OCI-LY3 (cell line): Measurements from ENCODE around the gene SLC17A3.

Source experiments
- H2AFZ ChIP-seq: fragments of 200-600, 300-600 bp; shearing (Covaris generic); 2 replicates; pipeline ENCODE4 v1.6.0; 2014; ENCODE audit warnings: antibody characterized with exemption, low read depth, low read length
- H3K27ac ChIP-seq: fragments of 200-600, 300-600 bp; sonication (generic); 2 replicates; pipeline ENCODE4 v1.5.1; 2014; ENCODE audit warnings: mild to moderate bottlenecking, low read length, moderate library complexity, mixed read lengths
- H3K27me3 ChIP-seq: fragments of 200-600, 300-600 bp; sonication (generic); 2 replicates; pipeline ENCODE4 v1.6.1; 2014; ENCODE audit warnings: low read depth, low read length, mixed read lengths
- H3K36me3 ChIP-seq: fragments of 200-600, 300-600 bp; sonication (generic); replicated peaks from 2 replicates; pipeline ENCODE3; 2014; ENCODE audit warnings: low read depth, low read length, mixed read lengths
- H3K4me1 ChIP-seq: fragments of 300-600, 200-600 bp; sonication (generic); 2 replicates; pipeline ENCODE4 v1.6.1; 2014; ENCODE audit warnings: low read length, mixed read lengths
- H3K4me2 ChIP-seq: fragments of 200-600, 300-600 bp; sonication (generic); 2 replicates; pipeline ENCODE4 v1.6.1; 2014; ENCODE audit warnings: low read length, mixed read lengths
- H3K4me3 ChIP-seq: fragments of 300-600, 200-600 bp; sonication (generic); 2 replicates; pipeline ENCODE4 v1.5.1; 2014; ENCODE audit warnings: antibody characterized with exemption, mild to moderate bottlenecking, low read length, moderate library complexity
- H3K79me2 ChIP-seq: fragments of 300-600, 200-600 bp; shearing (Covaris generic); 2 replicates; pipeline ENCODE4 v1.6.1; 2014; ENCODE audit warnings: mild to moderate bottlenecking, low read length, mixed read lengths
- H3K9ac ChIP-seq: fragments of 300-600, 200-600 bp; shearing (Covaris generic); 2 replicates; pipeline ENCODE4 v1.6.0; 2014; ENCODE audit warnings: mild to moderate bottlenecking, low read length, moderate library complexity
- H3K9me3 ChIP-seq: fragments of 200-600, 300-600 bp; shearing (Covaris generic); 2 replicates; pipeline ENCODE4 v1.6.1; 2014; ENCODE audit warnings: low read length, mixed read lengths; ENCODE audit not compliant: insufficient read depth
- H4K20me1 ChIP-seq: fragments of 200-600, 300-600 bp; sonication (generic); 2 replicates; pipeline ENCODE4 v1.6.1; 2016; ENCODE audit warnings: low read length, mixed read lengths; ENCODE audit not compliant: insufficient read depth
- EZH2phosphoT487 ChIP-seq: fragments of 200-600 bp; shearing (Covaris generic); IDR thresholded peaks from 2 replicates; pipeline ENCODE4 v1.6.1; 2018; ENCODE audit warnings: antibody characterized with exemption, mixed run types, low read depth
- TF ChIP-seq, protein P1 (sequence below): fragments of 200-600, 300-600 bp; sonication (generic); IDR thresholded peaks from 2 replicates; pipeline ENCODE4 v1.5.1; 2014; ENCODE audit warnings: antibody characterized with exemption, low read length, low read depth

Gene SLC17A3

DNA sequence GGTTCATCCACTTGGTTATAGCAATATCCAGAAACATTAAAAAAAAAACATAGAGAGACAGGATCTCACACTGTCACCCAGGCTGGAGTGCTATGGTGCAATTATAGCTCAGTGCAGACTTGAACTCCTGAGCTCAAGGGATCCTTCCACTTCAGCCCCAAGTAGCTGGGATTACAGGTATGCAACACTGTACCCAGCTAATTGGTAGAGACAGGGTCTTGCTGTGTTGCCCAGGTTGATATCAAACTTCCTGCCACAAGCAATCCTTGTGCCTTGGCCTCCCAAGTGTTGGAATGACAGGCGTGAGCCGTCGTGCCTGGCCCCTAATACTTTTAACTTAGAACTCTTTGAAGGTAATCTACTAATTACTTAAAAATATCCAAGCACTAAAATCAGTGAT lies 41.4 kb downstream of the SLC17A3 start:
- H3K9ac ChIP-seq = no peak overlapping the region
- H3K27ac ChIP-seq = no peak overlapping the region
- no peaks in the 10 kb centered on the region for H3K36me3 ChIP-seq
- no peaks in the 10 kb centered on the region for H3K9me3 ChIP-seq
- no peak for TF ChIP-seq EZH2phosphoT487
- TF ChIP-seq, protein P1, sequence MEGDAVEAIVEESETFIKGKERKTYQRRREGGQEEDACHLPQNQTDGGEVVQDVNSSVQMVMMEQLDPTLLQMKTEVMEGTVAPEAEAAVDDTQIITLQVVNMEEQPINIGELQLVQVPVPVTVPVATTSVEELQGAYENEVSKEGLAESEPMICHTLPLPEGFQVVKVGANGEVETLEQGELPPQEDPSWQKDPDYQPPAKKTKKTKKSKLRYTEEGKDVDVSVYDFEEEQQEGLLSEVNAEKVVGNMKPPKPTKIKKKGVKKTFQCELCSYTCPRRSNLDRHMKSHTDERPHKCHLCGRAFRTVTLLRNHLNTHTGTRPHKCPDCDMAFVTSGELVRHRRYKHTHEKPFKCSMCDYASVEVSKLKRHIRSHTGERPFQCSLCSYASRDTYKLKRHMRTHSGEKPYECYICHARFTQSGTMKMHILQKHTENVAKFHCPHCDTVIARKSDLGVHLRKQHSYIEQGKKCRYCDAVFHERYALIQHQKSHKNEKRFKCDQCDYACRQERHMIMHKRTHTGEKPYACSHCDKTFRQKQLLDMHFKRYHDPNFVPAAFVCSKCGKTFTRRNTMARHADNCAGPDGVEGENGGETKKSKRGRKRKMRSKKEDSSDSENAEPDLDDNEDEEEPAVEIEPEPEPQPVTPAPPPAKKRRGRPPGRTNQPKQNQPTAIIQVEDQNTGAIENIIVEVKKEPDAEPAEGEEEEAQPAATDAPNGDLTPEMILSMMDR = no peak
- no peaks in the 10 kb centered on the region for H4K20me1 ChIP-seq
- H3K4me2 ChIP-seq = no peak overlapping the region
- 0 out of 2 replicates have a peak, but pooled peaks cover 7% of the 10 kb centered on the region for H3K27me3 ChIP-seq
- no peak overlapping the region for H3K4me3 ChIP-seq
- H3K4me1 ChIP-seq = peaks cover 14% of the 10 kb centered on the region
- H3K79me2 ChIP-seq = no peaks in the 10 kb centered on the region
- no peak overlapping the region for H2AFZ ChIP-seq

DNA sequence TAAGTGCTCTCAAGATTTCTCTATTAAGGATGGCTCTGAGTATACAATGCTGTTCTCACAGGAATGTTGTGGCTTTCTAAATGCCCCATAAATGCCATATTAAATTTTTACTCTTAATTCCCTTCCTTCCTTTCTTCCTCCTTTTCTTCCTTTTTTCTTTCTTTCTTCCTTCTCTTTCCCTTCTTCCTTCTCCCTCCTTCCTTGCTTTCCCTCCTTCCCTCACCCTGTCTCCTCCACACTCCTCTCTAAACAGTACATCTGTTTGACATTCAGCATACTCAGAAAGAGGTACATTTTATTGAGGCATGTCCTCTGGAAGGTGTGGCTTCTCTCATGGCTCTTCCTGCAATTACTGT lies 41.8 kb downstream of the SLC17A3 start:
- 0 out of 2 replicates have a peak, but pooled peaks cover 7% of the 10 kb centered on the region for H3K27me3 ChIP-seq
- H3K36me3 ChIP-seq = no peaks in the 10 kb centered on the region
- TF ChIP-seq, protein P1 = no peak
- TF ChIP-seq EZH2phosphoT487 = no peak
- H3K4me1 ChIP-seq = peaks cover 14% of the 10 kb centered on the region
- no peak overlapping the region for H2AFZ ChIP-seq
- H3K27ac ChIP-seq = no peak overlapping the region
- no peak overlapping the region for H3K4me3 ChIP-seq
- H3K9ac ChIP-seq = no peak overlapping the region
- H3K9me3 ChIP-seq = no peaks in the 10 kb centered on the region
- no peaks in the 10 kb centered on the region for H3K79me2 ChIP-seq
- no peak overlapping the region for H3K4me2 ChIP-seq
- no peaks in the 10 kb centered on the region for H4K20me1 ChIP-seq

DNA sequence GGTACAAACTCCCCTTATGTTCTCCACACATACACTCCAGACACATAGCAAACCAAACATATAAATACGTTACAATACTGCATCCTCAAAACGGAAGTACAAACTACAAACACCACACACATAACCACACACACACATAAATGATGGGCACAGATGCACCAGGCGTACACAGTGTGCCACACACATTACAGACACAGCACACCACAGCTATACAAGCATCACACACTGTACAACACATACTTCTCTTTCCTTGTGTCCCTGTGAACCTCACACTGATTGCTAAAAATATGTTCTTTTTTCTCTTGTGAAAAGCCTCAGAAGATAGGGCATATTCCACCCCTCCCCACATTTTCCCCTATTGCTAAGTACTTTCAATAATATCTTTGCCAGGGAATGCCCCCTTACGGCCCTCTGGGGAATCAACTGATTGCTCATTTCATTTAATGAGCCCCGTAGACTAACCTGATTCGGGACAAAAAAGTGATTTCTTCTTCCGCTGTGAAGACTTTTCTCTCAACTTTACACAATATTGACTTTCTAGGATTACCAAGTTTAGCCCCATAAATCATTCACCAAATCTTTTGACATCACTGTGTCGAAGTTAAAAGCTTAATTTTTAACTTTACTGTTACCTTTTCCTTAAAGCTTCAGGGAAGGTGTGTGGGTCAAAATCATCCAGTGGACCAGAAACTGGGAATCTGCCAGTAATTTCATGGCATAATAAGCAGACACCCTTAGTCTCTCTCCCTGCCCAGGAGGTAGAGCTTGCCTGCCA lies 42.3 kb downstream of the SLC17A3 start, which contains the start of gene SLC17A1:
TSS of gene SLC17A1 (minus strand) at position 521 of the 775 bp plus-strand sequence. CDS start 1,495 bp downstream, outside the sequence.
- no peak for TF ChIP-seq EZH2phosphoT487
- TF ChIP-seq, protein P1 = no peak
- 0 out of 2 replicates have a peak, but pooled peaks cover 7% of the 10 kb centered on the region for H3K27me3 ChIP-seq
- no peak within 1 kb of the TSS for H3K27ac ChIP-seq
- peak within 1 kb of the TSS; percentile 37 for H3K4me2 ChIP-seq
- H4K20me1 ChIP-seq = no peaks in the 10 kb centered on the region
- H2AFZ ChIP-seq = no peak within 1 kb of the TSS
- no peaks in the 10 kb centered on the region for H3K36me3 ChIP-seq
- peaks cover 14% of the 10 kb centered on the region for H3K4me1 ChIP-seq
- no peak within 1 kb of the TSS for H3K9ac ChIP-seq
- H3K4me3 ChIP-seq = no peak within 1 kb of the TSS
- no peaks in the 10 kb centered on the region for H3K79me2 ChIP-seq
- H3K9me3 ChIP-seq = no peaks in the 10 kb centered on the region

DNA sequence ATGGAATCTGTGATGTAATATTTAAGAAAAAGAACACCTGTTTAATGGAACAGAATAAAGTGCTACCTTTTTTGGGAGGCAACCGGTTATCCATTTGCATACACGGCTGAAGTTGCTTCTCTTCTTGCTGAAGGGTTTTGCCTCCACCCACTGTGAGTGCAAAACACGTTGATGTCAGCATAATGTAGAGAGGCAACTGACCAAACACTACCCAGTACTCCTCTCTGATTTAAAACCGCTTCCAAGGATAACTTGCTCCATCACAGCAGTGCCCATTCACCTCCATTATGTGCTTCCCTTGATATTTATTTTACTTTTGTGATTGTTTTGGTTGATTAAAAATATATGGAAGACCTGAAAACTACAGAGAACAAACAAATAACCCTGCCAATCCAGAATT lies 43.6 kb downstream of the SLC17A3 start:
- Histone ChIP-seq H3K27ac (no peak overlapping the region), H3K79me2 (no peaks in the 10 kb centered on the region), H3K4me3 (no peak overlapping the region), H3K27me3 (0 out of 2 replicates have a peak, but pooled peaks cover 7% of the 10 kb centered on the region), H2AFZ (no peak overlapping the region), H3K9ac (no peak overlapping the region), H3K36me3 (no peaks in the 10 kb centered on the region), H3K4me2 (no peak overlapping the region), H3K9me3 (no peaks in the 10 kb centered on the region), H3K4me1 (peaks cover 14% of the 10 kb centered on the region), H4K20me1 (no peaks in the 10 kb centered on the region)
- TF ChIP-seq, protein P1 = no peak
- no peak for TF ChIP-seq EZH2phosphoT487
